Left forelimb (tissue), 1 donor: ENCODE results near the gene TMEM82.
A peak's percentile ranks its signal among the peaks of the same experiment; 100 is the strongest.

Experiments
- DNase-seq: peaks from one replicate; pipeline ENCODE4 v3.0.0-alpha.2; 2018; ENCODE audit warnings: low spot score

TMEM82 gene

DNA sequence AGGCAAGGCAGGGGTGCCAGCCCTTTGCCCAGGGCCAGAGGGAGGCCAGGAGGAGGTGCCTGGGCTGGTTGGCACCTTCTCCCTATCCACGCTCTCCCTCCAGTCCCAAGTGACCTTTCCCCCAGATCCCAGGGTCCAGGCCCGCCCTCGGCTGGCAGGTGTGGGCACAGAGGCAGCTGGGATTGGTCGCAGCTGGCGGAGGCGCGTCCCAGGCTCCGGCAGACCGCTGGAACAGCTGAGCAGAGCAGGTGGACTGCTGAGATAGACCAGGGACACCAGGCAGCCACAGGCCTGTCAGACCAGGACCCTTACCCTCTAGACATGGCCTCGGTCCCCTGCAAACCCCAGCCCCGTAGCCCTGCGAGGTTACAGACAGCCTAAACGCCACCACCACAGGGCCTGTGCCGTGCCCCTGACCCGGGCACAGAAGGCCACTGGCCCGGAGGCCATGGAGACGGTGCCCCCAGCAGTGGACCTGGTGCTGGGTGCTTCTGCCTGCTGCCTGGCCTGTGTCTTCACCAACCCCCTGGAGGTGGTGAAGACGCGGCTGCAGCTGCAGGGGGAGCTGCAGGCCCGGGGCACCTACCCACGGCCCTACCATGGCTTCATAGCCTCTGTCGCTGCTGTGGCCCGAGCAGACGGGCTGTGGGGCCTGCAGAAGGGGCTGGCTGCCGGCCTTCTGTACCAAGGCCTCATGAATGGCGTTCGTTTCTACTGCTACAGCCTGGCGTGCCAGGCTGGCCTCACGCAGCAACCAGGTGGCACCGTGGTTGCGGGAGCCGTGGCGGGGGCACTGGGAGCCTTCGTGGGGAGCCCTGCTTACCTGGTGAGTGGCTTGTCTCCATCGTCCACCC lies 6.0 kb upstream of the TMEM82 start, which contains the start of gene SLC25A34:
Gene SLC25A34 (plus strand): TSS at position 221 of the 854 bp plus-strand sequence. CDS start 228 bp downstream, at position 449.
- DNase-seq: peak; percentile 80

DNA sequence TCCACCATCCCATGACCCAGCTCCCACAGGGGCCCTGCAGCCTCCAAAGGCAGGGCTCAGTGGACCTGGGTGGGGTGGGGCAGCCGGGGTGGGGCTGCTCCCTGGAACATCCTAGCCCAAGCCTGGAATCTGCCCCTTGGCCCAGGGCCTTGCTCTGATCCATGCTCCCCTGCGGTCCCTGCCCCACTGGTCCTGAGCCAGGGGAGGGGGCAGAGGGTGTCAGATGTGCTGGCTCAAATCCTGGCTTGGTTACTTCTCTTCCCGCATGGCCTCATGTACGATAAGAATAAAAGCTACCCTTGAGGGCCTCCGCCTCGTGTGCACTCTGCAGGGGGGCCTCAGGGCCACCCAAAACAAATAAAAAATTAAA lies 5.4 kb upstream of the TMEM82 start:
- no peak for DNase-seq

DNA sequence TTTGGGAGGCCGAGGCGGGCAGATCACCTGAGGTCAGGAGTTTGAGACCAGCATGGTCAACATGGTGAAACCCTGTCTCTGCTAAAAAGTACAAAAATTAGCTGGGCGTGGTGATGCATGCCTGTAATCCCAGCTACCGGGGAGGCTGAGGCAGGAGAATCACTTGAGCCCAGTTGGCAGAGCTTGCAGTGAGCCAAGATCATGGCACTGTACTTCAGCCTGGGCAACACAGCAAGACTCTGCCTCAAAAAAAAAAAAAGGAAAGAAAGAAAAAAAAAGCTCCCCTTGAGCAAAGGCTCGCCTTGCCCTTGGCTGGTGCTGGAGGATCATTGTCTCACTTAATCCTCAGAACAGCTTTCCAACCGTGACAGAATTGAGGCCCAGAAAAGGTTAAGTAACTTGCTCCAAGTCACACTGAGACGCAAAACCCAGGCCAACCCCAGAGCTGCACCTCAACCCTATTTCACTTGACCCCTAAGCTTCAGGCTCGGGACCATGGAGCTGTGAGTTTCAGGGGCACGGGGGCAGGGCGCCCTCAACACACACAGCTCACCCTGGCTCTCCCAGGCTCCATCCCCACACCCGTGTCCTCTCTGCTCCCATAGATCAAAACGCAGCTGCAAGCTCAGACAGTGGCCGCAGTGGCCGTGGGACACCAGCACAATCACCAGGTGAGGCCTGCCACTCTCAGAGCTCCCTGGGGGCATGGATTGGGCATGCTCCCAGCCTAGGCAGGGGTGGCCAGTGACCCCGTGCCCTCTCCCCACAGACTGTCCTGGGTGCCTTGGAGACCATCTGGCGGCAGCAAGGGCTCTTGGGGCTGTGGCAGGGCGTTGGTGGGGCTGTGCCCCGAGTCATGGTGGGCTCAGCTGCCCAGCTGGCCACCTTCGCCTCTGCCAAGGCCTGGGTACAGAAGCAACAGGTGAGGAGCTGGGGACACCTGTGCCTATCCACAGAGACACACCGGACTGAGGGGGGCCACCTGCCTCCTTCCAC lies 4.7 kb upstream of the TMEM82 start:
- no peak for DNase-seq

DNA sequence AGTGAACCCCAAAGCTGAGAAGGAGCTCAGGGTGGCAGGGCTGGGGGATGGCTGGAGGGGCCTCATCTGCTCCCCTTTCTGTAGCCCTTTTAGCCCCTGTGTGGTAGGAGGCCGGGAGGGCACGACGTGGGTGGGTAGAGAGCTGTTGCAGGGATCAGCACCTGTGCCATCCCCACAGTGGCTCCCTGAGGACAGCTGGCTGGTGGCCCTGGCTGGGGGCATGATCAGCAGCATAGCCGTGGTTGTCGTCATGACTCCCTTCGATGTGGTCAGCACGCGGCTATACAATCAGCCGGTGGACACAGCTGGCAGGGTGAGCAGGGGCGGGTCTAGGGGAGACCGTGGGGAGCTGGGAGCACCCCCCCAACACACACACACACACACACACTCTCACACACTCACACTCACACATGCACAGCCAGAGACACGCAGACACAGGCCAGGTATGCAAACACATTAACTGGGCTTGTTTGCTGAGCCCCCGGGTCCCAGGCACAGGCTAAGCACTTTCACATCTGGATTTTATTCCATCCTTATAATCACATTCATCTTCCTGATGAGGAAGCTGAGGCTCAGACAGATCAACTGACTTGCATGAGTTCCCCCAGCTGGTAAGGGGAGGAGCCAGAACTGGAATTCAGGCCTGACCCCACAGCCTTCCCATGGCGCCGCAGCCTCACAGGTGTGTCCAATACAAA lies 3.7 kb upstream of the TMEM82 start:
- DNase-seq: no peak

DNA sequence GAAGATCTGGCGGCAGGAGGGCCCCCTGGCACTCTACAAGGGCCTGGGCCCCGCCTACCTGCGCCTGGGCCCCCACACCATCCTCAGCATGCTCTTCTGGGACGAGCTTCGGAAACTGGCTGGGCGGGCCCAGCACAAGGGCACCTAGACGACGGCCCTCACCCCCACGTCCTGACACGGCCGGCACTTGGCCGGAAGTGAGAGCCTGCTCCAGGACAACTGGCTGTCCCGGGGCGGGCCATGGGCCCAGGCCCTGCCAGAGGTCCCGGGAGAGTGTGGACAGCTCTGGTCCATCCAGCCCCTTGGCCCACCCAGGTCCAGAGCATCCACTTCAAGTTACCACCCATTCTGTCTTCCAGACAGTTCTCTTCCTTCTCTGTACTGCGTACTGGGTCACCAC lies 3.0 kb upstream of the TMEM82 start:
- DNase-seq: no peak

DNA sequence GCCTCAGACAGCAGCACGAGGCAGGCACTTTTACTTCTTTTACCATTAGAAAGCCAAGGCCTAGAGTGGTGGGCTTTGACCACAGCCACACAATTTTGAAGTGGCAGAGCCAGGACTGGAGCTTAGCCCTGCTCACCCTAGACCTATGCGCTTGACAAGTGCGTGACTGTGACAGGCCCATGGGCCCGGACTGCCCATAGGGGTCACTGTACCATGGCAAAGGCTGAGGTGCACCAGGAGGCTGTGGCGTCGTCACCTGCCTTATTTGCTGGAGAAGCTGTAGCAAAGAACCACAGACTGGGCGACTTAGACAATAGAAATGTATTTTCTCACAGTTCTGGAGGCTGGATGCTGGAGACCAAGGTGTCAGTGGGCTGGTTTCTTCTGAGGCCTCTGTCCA lies 2.6 kb upstream of the TMEM82 start:
- no peak for DNase-seq

DNA sequence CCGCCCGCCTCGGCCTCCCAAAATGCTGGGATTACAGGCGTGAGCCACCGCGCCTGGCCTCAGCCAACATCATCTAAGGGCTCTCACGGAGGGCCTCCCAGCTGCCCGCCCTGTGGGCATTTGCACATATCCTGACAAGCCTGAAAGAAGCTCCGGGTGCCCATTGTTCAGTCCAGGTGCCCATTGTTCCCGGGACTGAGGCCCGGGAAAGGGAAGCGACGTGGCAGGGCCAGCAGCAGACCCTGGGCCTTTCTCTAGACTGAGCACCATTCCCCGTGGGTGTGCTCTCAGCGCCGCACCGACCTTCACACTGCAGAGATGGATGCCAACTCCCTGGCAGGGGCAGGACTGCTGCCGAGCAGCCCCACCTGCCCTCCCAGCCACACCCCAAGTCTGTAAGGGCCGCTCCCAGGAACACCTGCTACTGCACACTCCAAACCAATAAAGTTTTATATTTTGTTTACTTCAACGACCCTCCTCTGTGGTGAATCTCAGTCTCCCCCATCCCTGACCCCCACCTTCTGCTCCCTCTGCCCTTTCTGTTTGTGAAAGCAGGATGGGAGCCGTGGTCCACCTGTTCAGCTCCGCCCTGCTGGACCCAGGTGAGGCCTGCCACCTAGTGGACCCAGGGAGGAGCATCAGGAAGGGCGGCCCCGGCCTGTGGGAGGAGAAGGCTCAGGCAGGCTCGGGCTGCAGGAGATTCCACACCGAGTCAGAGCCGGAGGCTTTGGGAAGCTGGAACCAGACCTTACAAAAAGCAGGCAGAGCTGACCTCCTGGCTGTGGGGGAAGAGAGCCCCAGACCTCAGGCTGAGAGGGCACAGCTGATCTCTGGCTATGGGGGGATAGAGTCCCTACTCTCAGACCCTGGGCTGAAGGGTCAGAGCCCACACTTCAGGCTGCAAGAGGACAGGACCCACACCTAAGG lies 1.1 kb upstream of the TMEM82 start:
- peak; percentile 80 for DNase-seq

DNA sequence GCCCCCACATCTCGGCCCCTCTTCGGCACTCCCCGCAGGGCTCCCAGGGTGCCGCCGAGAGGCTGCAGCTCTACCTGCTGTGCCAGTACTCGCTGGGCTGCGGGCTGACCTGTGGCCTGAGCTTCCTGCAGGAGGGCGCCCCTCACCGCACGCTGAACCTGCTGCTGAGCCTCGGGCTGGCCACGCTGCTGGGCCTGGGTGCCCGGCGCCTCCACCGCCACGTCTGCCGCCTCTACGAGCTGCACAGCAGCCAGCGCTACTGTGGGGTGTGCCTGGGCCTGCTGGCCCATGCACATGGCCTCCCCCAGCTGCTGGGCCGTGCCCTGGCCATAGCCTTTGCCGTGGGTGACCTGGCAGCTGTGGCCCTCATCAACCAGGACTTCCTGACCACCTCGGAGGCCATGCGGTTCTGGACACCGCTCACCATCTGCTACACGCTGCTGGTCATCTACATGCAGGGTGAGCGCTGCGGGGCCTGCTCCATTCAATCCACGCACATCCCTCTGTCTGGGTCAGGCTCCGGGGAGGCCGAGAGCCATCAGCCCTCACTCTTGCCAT lies 1.9 kb downstream of the TMEM82 start:
- DNase-seq: no peak

DNA sequence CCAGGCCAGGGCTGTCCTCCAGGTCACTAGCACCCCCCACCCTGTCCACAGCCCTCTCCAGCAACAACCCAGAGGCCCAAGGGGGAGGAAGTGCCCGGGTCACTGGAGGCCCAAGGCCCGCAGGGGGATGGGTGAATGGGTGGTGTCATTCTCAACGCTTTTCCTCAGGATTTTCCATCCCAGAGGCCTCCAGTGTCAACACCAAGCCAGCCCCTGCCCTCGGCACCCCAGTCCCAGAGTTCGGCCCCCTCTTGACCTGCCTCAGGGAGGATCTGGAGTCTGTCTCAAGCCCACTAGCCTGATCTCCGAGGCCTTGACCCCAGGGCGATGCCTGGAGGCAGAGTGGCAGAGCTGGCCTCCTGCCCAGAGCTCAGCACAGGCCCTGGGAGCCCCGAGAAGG lies 5.1 kb downstream of the TMEM82 start:
- DNase-seq: no peak

DNA sequence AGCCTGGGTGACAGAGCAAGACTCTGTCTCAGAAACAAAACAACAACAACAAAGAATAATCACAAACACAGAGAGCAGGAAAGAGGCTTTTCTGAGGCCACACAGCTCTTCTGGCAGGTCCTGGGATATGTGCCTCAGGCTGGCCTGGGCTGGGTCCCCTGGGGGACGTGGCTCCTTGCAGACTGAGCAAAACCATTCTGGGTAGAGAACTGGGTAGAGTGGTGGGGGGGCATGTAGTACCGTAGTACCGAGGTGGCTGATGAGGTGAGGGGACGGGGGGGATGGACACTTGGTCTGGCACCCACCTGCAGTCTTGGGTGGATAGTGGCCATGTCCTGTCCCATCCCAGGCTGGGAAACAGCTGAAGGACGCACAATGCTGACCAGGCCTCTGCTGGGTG lies 6.0 kb downstream of the TMEM82 start:
- DNase-seq: no peak

DNA sequence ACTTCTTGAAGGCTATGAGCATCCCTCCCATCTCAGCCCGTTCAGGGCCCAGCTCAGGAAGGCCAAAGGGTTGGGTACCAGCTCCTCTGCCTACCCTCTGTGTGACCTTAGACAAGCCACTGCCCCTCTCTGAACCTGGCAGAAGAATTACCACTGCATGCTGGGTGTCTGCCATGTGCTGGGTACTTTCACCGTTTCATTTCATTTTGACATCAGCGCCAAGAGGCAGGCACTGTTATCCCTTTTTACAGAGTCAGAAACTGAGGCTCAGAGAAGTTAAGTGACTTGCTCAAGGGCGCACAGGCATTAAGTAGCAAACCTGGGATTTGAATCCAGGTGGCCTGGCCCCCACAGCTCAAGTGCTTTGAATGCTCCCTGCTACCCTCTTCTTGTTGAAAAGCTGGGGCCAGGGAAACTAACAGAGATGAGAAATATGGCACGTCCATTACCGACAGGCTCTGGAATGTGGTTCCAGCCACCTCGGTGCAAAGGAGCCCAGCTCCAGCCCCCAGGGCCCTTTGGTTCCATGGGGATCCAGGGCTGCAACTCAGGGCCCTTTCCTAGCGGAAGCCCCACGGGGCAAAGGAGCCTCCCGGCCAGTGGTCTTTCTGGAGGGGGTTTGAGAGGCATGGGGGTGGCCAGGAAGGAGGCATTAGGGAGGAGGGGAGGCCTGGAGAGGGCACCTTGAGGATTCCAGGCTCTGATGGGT lies 6.5 kb downstream of the TMEM82 start:
- DNase-seq: no peak

DNA sequence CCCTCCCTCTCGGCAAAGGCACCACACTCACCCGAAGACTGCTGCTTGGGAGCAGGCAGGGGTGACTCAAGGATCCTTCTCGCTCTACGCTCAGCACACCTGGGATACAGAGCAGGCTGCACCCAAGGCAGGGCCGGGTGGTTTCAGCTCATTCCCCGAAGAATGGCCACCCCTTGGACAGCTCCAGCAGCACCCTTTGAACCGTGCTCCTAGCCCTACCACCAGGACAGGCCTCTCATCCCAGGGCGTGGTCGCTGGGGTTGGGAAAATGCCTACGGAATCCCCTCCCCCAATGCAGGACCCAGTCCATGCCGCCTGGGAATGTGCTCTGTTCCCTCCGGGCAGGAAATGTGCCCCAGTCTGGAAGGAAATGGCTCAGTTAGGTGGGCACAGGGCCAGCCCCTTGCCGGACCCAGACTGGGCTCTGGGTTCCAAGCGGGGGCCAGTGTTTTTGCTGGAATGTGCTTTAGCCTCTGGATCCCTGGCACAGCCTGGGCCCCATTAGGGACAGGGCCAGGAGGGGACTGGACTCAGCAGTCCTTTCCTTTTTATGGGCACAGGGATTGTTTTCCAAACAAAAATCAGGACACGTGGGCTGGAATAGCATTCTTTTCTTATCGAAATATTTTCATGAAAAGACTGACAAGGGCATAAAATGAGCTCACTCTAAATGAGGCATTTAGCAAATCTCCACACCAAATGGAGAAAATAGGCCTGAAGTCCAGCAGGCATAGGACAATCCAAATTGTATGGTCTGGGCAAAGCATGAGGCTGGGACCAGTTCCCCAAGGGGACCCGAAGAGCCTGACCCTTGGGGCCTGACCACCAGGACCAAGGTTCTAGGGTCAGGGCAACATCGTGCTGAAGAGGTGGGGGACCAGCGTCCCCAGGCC lies 7.3 kb downstream of the TMEM82 start:
- DNase-seq: no peak

DNA sequence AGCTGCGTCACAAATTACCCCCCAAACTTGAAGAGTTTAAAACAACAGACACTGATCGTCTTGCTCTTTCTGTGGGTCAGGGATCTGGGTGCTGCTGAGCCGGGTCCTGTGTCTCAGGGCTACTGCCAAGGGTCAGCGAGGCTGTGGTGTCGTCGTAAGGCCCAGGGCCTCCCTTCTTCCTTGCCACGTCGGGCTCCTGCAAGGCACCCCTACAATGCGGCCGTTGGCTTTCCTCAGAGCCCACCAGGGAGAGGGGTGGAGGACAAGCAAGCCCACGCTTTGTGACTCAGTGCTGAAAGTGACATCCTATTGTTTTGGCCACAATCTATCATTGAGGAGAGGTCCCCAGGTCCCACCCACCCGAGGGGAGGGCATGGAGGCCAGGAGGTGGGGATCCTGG lies 8.6 kb downstream of the TMEM82 start:
- DNase-seq: no peak

DNA sequence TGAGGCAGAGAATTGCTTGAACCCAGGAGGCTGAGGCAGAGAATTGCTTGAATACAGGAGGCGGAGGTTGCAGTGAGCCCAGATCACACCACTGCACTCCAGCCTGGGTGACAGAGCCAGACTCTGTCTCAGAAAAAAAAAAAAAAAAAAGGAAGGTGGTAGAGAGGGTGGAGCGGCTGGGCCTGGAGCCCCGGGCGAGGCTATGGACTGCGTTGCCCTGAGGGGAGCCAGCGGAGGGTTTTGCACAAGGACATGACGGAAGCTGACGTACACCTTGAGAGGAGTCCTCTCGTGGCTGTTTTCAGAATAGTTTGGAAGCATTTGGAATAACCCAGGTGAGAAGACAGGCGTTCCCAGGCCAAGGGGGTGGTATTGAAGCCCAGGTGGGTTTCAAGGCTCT lies 9.4 kb downstream of the TMEM82 start:
- DNase-seq: no peak

DNA sequence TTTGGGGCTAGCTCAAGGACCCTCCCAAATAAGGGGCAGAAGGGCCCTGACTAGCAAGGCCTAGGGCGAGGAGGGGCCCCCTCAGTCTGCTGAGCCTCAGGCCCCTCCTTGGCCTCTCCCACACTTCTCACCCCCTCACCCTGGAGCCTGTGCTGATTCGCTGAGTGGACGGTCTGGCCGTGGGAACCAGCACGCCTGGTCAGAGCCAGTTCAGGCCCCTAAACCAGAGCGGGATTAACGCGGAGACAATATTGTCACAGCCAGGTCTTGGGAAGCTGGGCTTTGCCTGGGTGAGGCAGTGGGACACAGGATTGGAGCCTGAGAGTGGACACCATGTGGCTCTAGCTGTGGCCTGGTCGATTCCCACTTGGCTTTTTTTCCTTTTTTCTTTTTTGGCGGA lies 11.5 kb downstream of the TMEM82 start:
- no peak for DNase-seq

DNA sequence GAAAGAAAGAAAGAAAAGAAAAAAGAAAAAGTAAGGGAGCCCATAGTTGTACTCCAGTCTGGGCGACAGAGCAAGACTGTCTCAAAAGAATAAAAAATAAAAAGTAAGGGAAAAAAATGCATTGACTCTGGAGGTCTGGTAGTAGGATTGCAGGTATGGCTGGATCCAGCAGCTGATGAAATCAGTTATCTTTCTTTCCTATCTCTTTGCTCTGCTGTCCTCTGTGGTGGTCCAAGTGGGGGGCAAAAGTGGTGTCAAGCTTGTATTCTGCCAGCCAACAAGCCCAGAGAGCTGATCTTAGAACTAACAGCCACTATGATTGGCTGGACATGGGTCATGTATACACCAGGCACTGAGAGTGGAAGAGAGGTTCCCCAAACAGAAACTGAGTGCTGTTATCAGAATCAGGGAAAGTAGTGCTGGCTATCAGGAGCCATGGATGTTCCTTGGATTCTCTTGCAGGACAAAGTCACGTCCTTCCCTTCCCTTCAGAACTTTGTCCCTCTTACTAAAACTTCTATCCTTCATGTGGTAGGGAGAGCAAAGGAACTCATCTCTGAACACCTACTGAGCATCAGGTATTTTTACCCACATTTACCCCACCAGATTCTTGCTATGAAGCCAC lies 12.8 kb downstream of the TMEM82 start:
- DNase-seq: no peak

DNA sequence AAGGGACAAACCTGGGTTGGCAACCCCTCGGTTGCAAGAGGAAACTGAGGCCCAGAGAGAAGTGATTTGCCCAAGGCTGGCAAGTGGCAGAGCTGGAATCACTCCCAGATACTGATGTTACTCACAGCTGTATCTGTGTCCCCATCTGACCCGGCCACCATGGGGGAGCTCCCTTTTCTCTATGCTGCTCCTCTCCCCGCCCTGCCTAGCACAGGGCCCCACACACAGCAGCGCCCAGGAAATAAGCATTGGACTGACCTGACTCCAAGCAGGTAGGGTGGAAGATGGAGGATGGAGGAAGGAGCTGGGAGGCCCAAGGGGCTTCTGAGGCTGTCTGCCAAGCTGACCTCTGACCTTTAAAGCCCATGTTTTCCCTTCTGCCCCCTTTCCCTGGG lies 13.3 kb downstream of the TMEM82 start:
- no peak for DNase-seq

DNA sequence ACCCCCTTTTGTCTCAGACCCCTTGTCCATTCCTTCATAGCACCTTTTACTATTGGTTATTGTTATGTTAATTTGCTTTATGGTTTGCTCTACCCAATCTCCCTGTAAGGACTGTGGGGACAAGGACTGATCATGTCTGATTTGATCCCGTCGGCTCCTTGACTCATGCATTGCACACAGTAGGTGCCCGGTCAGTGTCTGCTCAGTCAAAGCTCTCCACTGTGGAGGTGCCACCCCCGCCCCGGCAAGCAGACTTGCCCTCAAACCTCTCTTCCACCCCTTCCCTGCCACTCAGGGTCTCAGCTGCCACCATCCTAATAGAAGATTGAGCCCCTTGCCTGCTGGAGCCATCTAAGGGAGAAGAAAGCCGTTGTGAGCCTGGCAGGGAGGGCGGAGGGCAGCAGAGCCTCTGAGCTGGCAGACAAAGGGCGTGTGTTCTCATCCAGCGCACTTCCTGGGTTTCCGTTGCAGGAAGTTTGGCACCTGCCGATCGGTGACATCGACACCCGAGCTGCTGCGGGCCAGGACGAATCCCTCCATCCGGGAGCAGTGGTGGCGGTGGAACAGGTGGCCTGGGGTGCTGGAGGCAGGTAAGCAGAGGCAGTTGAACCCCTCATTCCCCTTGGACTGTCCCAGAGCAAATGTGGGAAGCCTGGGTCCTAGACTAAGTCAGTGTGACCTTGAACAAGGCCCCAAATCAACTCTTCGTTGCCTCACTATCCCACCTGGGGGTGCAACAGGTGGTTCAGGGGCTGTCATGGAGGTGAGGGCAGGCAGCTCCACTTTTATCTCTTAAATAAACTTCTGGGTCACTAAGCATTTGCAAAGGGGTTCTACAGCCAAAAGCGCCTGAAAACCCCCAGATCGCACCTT lies 14.1 kb downstream of the TMEM82 start:
- DNase-seq: no peak
